ENCODE data around the gene MYO9A.

- TF ChIP-seq POLR2A (IDR thresholded peaks at IDR 0.05; ENCODE audit: extremely low read depth, insufficient read length) (no peak), MYC (IDR thresholded peaks at IDR 0.05; ENCODE audit: low read depth, low read length) (no peak)
- TF ChIP-seq, protein P1, sequence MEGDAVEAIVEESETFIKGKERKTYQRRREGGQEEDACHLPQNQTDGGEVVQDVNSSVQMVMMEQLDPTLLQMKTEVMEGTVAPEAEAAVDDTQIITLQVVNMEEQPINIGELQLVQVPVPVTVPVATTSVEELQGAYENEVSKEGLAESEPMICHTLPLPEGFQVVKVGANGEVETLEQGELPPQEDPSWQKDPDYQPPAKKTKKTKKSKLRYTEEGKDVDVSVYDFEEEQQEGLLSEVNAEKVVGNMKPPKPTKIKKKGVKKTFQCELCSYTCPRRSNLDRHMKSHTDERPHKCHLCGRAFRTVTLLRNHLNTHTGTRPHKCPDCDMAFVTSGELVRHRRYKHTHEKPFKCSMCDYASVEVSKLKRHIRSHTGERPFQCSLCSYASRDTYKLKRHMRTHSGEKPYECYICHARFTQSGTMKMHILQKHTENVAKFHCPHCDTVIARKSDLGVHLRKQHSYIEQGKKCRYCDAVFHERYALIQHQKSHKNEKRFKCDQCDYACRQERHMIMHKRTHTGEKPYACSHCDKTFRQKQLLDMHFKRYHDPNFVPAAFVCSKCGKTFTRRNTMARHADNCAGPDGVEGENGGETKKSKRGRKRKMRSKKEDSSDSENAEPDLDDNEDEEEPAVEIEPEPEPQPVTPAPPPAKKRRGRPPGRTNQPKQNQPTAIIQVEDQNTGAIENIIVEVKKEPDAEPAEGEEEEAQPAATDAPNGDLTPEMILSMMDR (IDR thresholded peaks at IDR 0.05; ENCODE audit: low read depth, low read length): no peak
- TF ChIP-seq, protein P2, sequence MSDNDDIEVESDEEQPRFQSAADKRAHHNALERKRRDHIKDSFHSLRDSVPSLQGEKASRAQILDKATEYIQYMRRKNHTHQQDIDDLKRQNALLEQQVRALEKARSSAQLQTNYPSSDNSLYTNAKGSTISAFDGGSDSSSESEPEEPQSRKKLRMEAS (IDR thresholded peaks at IDR 0.05; ENCODE audit: low read depth, low read length): no peak
Observed at GRCh38 chr15:72146934-72147333, 29.0 kb upstream of the MYO9A start.
